Stimulated activated CD4-positive, alpha-beta T cell treated with anti-CD3 and anti-CD28 coated beads, Interleukin-4, amount 100 ng/mL, for 1 hour (primary cell): Measurements from ENCODE around the gene KIAA1210.

Experiments used
- DNase-seq: peaks from one replicate; pipeline ENCODE4 v3.0.0-alpha.2; 2020

KIAA1210 gene

DNA sequence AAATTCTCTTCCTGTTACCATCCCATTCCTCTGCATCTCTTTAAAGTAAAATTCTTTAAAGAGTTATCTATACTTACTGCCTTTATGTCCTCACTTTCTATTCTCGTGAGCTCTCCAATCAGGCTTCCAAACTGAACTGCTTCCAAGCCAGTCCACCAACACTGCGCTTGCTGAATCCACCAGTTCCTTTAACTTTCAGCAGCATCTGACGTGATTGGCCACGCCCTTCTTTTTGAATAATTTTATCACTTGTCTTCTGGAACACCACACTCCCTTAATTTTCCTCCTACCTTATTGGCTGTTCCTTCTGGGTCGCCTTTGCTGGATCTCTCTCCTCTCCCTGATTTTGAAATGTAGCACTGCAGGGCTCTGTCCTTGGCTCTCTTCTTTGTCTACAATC lies at the start of gene KIAA1210:
Gene KIAA1210 (minus strand): TSS at position 163 of the 400 bp plus-strand sequence. CDS start 4,170 bp downstream, outside the sequence.
- no peak for DNase-seq

DNA sequence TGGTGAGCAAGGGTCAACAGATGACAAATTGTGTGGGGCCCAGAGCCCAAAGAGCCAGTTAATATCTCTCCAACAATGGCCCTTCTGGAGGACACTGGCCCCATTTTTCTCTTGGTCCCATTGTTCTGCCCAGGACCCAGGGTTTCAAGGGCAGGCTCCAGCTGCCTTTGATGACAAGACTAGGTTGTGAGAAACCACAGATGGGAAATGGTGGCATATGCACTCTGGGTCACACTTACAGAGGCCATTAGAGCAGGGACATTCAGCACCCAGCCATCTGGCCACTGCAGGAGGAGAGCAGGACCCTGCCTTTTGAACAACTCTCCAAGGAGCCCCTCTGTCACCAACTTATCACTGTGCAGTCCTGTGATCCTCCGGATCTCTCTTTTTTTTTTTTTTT lies 49.7 kb upstream of the KIAA1210 start:
- DNase-seq = no peak

DNA sequence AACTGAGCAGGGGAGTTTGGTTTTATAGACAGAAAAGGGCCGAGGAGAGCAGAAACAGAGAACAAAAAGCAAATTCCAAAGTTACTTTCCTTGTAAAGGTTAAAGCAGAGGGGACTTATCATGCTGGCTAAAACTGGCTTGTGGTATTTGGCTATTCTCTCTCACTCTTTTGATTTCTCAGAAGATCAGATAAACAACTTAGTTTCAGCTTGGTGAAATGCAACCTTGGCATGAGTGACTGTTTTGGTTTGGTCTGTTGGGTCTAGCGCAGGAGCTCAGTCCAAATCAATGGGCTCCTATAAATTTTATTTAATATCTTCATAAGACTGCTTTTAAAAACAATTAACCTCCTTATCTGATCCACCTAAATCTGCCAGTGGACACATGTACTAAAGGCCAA lies 47.3 kb upstream of the KIAA1210 start:
- DNase-seq = no peak

DNA sequence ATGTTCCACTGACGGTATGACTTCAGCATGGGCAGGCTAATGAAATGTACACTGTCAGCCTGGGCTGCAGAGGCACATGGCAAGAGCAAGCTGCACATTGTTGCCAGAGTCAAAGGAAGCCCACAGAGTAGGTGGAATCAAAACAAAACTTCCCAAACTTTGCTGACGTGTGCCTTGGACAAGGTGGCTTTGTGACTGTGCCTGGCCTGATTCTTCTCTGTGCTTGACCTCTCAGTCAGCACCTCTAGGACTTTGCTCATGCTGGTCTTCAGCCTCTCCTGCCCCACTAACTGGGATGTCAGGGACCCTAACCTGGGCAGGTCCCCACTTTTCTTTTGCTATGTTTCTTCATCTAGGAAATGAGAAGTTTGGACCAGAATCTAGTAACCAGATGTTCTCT lies 40.5 kb upstream of the KIAA1210 start:
- DNase-seq = no peak

DNA sequence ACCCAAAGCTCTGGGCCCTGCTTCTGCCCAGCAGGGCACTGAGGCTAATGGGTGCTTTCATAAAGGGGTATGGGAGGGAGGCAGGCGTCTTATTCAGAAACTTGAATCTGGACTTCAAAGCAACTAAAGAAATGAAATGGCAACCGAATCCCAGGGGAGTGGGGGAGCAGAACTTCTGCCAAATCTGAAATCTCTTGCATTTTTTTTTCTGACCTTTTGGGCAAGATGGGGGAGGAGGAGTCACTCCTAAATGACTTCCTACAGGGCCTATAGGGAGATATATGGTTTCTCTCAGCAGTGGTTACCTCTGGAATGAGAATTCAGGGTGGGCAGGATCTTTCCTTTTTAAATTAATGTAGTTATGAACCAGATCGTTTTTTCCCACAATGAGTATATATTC lies 30.6 kb upstream of the KIAA1210 start:
- DNase-seq = no peak

DNA sequence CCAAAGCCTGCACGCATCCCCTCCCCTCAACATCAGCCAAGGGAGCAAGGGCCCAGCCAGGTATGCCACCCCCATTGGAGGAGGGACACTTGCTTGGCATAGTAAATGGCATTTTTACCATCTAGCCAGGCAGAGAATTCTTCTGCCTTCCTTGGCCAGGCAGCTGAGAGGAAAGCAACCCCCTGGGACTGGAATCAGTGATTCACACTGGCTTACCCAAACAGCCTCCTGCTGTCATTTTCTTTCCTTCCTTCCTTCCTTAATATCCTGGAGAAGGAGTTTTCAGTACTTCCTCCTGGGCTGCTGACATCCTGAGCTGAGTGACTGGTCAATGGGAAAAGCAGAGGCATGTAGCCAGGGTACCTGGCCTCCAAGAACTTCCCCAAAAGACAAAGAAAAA lies 28.6 kb upstream of the KIAA1210 start:
- no peak for DNase-seq

DNA sequence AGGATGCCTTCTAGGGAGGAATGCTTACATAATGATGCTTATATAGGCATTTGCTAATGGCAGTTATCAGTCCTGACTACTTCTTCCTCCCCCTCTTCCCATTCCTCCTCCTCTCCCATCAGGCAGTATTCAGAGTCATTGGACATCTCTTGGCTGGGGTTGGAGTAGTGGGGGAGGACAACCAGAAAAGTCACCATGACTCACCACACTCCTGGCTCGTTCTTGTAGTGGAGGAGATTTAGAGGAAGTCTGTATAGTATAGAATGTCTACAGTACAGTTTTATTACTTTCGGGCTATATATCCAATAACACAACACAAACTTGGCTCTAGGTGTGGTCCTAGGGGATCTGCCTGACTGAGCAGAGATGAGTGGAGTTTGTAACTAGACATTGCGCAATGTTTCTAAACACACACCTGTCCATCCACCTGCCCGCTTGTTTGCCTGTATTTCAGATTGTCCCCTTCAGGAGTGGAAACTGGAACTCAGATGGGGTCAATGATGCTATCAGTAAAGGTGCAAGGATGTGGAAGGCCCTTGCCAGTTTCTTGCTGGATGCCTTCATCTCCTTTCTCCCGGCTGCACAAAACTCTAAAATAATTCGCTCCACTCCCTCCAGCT lies 27.9 kb upstream of the KIAA1210 start:
- no peak for DNase-seq

DNA sequence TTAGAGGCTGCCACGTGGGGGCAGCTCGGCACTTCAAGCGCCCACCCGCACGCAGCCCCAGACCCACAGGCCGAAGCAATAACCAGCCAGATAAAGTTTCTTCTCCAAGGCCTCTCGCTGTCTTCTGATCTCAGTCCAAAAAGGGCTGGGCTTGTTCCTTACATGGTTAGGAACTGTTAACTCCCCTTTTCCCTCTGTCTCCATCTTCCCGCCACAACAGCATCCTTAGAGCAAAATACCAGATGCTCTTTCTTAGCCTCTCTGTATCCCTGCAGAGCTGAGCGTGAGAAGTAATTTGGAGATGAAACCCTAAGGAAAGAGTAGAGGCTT lies 23.4 kb upstream of the KIAA1210 start:
- DNase-seq = no peak

DNA sequence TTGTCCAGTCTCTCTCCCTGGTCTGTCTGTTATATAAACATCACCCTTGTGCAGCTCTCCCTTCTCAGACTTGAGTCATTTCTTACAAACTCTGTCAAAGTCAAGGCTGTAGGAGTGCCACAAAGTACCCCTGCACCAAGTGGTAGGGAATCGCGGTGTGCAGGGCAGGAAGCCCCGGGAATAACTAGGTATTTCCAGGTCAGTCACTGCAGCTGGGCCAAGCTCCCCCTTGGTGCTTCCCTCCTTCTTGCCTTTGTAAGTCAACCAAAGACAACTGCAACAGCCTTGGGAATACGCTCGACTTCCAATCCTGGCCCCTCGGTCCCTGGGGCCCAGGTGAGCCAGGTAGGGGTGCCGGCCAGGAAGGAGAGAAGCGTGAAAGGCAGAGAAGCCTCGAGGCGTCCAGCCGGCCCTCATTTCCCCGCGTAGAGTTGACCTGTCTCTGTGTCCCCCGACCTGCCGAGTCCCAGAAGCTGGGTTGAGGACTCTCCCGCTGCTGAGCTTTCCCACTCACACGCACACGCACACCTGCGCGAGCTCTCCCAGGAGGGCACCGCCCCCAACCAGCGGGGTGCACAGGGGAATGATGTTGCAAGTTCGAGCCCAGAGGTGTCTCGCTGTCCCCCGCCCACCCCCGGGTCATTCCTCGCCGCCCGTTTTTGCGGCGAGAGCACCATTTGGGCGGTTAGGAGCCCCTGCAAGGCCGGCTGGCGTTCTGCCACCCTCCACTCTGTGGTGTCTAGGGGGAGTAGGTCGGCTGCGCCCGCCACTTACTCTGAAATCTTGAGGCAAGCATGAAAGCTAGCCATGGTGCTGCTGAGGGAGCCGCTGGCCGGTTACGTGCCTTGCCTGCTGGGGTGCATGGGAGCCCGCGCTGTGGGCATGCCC lies 22.8 kb upstream of the KIAA1210 start:
- DNase-seq = no peak

DNA sequence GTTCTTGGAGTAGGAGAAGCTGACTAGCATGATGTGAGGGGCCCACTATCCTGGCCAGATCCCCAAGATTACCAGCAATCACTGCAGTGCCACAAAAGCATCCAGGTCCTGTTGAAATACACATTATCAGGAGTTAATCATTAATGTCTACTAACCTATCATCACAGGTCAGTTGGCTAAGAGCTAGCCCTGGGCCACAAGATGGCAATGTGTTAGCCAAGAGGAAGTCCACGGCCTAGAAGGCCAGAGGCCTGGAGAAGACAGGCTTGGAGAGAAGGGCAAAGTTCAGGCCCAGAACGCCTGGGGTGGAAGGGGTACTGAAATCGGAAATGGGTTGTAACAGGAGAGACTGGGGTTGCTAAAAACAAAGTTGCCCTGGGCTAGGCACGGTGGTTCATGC lies 19.9 kb upstream of the KIAA1210 start:
- DNase-seq = no peak

DNA sequence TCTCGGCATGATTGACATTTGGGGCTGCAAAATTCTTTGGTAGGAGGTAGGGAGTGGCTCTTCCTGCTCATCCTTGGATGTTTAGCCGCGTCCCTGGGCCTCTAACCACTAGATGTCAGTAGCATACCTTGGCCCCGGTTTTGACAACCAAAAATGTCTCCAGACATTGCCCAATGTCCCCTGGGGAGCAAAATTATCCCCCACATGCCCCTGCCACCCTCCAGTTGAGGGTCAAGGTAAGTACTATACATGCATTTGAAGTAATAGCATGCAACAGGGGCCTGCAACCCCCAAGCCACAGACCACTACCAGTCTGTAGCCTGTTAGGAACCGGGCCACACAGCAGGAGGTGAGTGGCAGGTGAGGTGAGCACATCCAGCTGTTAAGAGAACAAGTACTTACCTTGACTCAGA lies 17.6 kb upstream of the KIAA1210 start:
- no peak for DNase-seq

DNA sequence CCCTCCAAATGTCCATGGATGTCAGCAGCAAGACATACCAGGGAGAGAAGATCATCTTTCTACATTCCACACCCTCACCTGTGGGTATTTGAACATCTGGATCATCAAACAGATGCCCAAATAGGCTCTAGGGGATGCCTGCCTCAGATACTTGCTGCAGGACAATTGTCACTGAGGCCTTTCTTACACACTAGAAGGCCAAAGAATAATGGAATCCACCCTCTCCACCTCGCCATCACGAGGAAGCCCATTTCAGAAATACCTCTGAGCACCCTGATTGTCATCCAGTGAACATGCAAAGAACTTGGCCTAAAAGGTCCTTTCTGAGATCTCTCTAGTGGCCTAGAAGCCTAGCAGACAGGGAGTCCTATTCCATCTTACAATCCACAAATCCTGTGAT lies 6.9 kb upstream of the KIAA1210 start:
- no peak for DNase-seq

DNA sequence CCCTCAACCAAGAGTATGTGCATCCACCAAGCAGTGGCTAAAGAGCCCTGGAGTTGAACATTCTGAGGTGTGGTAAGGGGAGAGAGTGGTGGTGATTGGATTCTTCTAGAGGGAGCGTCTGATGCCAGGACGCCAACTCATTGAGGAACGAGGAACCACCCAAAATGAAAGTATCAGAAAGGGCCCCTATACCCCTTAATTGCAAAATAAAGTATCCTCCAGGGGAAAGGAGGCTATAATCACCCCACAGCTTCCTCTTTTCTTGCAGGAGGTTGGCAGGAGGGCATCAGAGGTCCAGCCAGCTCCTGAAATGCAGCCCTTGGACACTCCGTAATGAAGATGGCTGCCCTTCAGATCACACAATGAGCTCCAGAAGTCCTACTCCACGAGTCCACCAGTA lies 5.3 kb upstream of the KIAA1210 start:
- no peak for DNase-seq

DNA sequence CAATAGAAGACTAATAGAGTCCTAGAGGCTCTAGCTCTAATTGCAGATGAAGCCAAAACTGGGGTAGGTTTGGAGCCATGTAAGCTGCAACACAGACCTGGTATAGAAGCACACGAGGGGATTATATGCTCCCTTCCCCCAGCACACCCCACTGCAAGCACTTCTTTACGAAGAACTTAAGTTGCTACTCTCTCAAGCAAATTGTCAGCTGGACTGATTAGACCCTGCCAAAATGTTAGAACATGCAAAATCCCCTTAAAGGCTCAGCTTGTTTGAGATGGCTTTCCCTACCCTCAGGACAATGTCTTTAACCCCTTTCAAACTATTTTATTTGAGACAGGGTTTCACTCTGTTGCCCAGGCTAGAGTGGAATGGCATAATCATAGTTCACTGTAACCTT lies 4.7 kb upstream of the KIAA1210 start:
- no peak for DNase-seq

DNA sequence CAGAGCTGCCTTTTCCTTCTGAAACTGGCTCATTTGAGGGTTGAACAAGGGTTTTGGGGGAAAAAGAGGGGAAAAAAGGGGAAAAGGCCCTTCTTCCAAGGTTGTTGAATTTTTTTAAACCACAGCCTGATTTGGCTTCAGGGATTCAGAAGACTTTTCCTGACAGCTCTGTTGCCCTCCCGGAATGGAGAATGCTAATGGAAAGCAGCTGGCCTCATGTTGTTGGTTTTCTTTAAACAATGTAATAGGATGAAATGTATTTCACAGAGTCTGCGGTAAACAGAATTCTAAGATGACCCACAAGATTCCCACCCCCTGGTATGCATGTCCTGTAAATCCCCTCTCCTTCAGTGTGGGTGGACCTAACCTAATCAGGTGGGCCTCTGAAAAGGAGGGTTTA lies 3.3 kb upstream of the KIAA1210 start:
- DNase-seq = no peak

DNA sequence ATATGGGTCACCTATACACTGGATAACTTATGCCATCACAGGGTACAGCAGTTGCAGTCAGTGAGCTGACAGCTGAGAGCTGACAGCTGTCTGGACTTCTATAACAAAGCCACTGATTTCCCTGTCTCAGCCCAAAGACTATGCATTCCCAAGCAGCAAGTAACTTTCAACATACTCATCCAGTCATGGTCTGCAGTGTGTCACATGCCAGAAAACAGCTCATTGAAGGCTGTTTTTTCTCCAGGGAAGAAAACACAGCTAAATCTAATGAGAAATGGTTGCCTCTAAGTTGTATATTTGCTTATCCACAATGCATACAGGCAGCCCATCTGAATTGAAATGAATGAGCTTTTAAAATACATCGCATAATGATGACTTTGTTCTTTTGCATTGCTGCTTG lies 6.3 kb downstream of the KIAA1210 start:
- no peak for DNase-seq

DNA sequence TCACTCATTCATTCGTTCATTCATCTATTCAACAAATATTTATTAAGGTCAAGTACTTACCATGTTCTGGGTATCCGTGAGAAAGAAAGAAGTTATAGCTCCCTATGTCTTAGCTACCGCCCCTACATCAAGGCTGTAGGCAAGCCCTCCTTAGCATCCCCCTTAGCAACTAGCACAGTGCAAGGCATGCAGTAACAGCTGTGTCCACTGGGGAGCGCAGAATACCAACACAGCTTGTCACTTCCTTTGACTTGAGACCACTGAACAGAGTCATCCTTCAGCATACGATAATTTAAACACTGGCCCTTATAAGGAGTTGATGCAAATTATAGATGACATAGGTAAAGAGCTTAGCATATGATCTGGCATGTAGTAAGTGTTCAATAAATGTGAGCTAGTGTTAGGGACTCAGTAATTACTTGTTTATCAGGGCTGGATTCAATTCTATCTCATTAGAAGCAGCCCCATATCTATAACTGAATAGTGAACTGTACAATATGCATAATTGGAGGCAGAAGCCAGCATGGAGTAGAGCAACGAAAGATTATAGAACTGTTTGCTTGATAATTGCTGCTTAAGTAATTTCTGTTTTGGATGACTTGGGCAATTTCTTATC lies 8.7 kb downstream of the KIAA1210 start:
- DNase-seq = peak; percentile 50

DNA sequence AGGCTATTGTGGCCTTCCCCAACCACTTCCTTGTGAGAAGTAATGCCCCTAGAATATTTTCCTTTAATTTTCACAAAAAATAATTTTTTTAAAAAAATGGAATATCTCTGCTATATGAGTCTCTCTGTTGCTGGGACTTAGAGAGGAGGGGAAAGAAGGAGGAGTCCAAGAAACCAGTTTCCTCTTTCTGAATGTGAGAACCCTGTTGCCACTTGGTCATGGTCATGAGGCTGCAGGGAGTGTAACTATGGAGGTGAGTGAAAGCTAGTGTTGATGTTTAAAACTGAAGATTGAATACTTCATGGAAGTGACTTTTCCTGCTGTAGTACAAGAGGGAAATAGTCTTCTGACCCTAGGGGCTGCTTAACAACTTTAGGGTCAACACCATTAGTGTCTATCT lies 20.4 kb downstream of the KIAA1210 start:
- DNase-seq = no peak

DNA sequence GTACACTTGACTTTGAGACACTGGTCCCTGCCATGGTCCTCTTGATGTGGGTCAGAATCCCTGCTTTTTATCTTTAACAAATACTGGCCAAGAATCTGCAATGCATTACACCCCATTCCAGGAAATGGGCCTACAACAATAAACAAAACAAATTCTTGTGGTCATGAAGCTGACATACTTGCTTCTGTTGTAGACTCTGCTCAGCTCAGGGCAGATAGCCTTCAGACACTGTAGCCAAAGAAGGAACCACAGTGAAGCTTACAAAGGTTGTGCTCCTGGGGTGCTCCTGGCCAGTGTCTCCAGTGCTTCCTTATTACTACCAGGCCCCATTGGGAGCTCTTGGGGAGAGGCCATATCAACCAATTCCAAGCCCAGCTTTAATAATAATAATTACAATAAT lies 21.8 kb downstream of the KIAA1210 start:
- DNase-seq = no peak

DNA sequence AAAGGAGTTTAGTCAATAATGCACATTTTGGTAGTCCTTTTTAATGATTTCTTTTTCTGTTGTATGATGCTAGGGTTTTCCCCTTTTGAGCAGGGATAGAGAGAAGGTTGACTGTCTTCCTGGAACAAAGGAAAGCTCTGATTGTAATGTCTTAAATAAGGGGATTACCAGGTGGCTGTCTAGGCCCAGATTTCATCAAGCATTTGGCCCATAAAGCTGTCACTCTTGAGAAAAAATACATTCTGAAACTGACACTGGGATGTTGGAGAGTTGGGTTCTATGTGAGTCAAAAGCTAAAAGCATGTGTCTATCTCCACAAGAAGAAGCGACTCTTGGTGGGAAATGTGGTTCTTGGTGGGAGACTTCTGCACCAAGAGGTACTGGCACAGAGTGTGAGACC lies 26.4 kb downstream of the KIAA1210 start:
- DNase-seq = no peak

DNA sequence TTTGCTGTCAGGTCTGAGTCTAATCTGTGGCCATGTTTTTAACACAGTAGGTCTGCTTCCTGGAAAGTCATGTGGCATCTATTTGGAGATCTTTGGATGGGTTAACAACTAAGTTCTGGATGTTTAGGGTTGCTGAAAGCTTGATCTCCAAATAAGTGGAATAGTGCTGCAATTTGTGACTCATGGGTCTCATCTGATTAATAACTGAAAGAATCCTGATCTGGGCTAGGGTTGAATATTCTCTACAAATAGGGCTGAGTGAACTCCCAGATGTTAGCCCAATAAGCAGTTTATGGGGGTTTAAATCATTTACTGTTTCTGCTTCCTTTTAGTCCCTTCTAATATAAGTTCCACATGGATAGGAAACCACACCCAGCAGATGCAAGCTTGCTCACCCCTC lies 31.7 kb downstream of the KIAA1210 start:
- no peak for DNase-seq

DNA sequence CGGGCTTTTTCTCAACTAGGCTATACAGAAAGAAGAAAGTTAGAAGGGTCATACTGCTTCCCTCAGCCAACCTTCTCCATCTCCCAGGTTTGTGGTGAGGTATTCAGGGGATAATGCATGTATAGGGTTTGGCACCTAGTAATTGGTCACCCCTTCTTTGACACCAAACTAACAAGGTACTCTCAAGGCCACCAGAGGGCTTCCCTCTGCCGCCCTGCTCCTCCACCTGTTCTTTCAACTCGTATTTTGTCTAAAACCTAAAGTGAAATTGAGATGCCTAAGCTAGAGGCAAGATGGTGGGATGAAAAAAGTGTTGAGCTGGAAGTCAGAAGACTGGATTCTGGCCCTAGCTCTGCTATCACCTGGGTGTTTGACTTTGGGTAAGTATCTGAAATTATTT lies 32.8 kb downstream of the KIAA1210 start:
- DNase-seq = no peak

DNA sequence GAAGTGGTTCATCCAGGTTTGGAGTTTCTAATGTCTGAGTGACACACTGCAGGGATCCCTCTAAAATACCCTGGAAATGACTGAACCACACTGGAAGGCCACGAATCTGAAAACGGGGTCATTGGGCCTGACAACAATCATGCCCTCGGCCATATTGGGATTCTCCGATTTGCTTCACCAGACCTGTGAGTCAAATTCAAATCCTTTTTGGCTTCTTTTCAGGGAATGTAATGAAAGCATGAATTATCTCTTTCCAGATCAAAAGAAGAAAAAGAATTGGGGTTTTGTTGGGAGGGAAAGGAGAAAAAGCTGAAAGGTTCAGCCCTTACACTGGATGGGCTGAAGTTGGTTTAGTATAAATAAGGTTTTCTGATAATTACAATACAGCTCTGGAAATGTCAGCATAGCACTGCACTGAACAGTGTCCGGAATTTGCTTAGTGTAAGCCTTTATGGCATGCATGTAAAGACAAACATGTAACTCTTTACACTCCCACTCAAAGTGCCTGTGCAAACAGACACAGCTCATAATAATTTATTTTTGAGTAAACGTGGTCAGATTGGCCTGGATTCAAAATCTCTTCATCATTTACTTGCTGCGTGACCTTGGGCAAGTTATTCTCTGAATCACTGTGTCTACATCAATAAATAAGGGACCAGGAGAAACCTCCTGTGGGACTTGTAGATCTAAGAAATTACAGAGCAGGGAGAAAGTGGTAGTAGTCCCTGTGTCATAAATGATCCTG lies 33.4 kb downstream of the KIAA1210 start:
- DNase-seq = no peak

DNA sequence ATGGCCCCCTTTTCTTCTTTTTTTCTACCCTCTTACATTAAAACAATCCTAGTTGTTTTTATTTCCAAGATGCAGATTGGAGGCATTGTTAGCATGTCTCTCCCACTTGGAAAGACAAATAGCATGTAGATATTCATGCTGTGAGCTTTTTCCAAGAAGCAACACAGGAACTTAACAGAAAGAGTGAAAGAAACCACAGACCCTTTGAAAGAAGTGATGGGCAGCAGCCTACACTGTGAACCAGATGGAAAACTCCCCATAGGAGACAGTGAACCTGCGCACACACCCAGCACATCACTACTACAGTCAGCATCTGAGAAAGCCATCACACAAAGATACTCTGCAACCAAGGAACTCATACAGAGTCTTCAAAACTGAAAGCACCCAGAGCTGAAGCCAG lies 37.0 kb downstream of the KIAA1210 start:
- DNase-seq = no peak
